CD4-positive, alpha-beta T cell treated with Interleukin-21 for 1 hour (primary cell): ENCODE data around the gene CACNA2D1.
"Not testable (repeated sequence)": the region's sequence is repeated elsewhere in the genome, so short reads cannot be mapped to it uniquely, and the experiment has no call there.

Source experiments
- DNase-seq: peaks from one replicate; pipeline ENCODE4 v3.0.0-alpha.2; 2020

CACNA2D1 gene

GRCh38 chr7:82158327-82158726 is 285.2 kb downstream of the CACNA2D1 start:
- DNase-seq = no peak

GRCh38 chr7:82156893-82157292 is 286.7 kb downstream of the CACNA2D1 start:
- DNase-seq = no peak

- DNase-seq = no peak
Observed at GRCh38 chr7:82156168-82156567, 287.4 kb downstream of the CACNA2D1 start.

GRCh38 chr7:82154728-82155127 is 288.8 kb downstream of the CACNA2D1 start:
- no peak for DNase-seq

- no peak for DNase-seq
Observed at GRCh38 chr7:82153776-82154175, 289.8 kb downstream of the CACNA2D1 start.

- DNase-seq = no peak
Observed at GRCh38 chr7:82152858-82153257, 290.7 kb downstream of the CACNA2D1 start.

- no peak for DNase-seq
Observed at GRCh38 chr7:82146491-82146890, 297.1 kb downstream of the CACNA2D1 start.

- no peak for DNase-seq
Observed at GRCh38 chr7:82142263-82142864, 301.2 kb downstream of the CACNA2D1 start.

- no peak for DNase-seq
Observed at GRCh38 chr7:82141427-82141826, 302.1 kb downstream of the CACNA2D1 start.

GRCh38 chr7:82140608-82141007 is 303.0 kb downstream of the CACNA2D1 start:
- DNase-seq = not testable (repeated sequence)

GRCh38 chr7:82131215-82131614 is 312.4 kb downstream of the CACNA2D1 start:
- DNase-seq = no peak

- DNase-seq = no peak
Observed at GRCh38 chr7:82129091-82129490, 314.5 kb downstream of the CACNA2D1 start.

GRCh38 chr7:82128546-82128945 is 315.0 kb downstream of the CACNA2D1 start:
- no peak for DNase-seq

- no peak for DNase-seq
Observed at GRCh38 chr7:82126576-82126975, 317.0 kb downstream of the CACNA2D1 start.

- DNase-seq = no peak
Observed at GRCh38 chr7:82124445-82124844, 319.1 kb downstream of the CACNA2D1 start.

- DNase-seq = no peak
Observed at GRCh38 chr7:82122275-82122674, 321.3 kb downstream of the CACNA2D1 start.

GRCh38 chr7:82114237-82114636 is 329.3 kb downstream of the CACNA2D1 start:
- DNase-seq = no peak

- DNase-seq = no peak
Observed at GRCh38 chr7:82110146-82110840, 333.3 kb downstream of the CACNA2D1 start.

GRCh38 chr7:82109288-82109687 is 334.3 kb downstream of the CACNA2D1 start:
- DNase-seq = no peak

- no peak for DNase-seq
Observed at GRCh38 chr7:82106201-82106600, 337.4 kb downstream of the CACNA2D1 start.

- DNase-seq = no peak
Observed at GRCh38 chr7:82105463-82105862, 338.1 kb downstream of the CACNA2D1 start.

GRCh38 chr7:82098414-82098813 is 345.2 kb downstream of the CACNA2D1 start:
- DNase-seq = no peak

- no peak for DNase-seq
Observed at GRCh38 chr7:82091126-82091684, 352.4 kb downstream of the CACNA2D1 start.

- no peak for DNase-seq
Observed at GRCh38 chr7:82087099-82087498, 356.5 kb downstream of the CACNA2D1 start.

- DNase-seq = no peak
Observed at GRCh38 chr7:82085116-82085515, 358.5 kb downstream of the CACNA2D1 start.
